GM19043 (cell line): ENCODE data around the gene CXCR3.
"Not testable (repeated sequence)": the region's sequence is repeated elsewhere in the genome, so short reads cannot be mapped to it uniquely, and the experiment has no call there.

Experiments
- ATAC-seq: cut with Tn5 transposase; IDR thresholded peaks from one replicate; pipeline ENCODE4 v1.9.1; 2021; ENCODE audit warnings: low read depth; ENCODE audit not compliant: unreplicated experiment

The CXCR3 gene

DNA sequence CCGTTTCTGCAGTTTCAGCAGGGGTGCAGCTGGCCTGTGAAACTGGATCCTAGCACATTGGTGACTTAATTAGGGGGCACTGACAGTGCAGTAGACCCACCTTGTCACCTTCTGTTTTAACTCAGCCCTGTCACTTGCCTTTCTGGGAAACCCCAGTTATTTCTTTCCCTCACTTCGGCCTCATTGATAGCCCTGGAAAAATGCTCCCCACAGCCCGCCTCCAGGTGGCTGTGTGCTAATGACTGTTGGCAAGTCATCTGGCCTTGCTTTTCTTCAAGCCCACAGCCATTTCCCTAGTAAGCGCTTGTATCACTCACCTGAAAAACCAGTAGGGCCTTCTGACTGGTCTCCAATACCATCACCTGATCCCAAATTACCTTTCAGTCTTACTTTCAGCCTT is 3.3 kb downstream of the CXCR3 start:
- no peak for ATAC-seq

DNA sequence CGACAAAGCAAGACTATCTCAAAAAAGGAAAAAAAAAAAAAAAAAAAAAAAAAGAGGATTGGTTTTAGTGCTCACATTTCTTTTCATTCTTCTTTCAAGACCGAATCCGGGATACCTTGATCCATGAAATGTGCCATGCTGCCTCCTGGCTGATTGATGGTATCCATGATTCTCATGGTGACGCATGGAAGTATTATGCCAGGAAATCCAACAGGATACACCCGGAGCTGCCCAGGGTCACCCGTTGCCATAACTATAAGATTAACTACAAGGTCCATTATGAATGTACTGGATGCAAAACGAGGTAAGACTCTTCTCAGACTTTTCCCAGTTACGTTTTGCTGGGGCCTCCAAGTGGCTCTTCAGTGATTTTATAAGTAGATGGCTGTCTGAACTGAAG is 6.1 kb downstream of the CXCR3 start:
- ATAC-seq: no peak

- not testable (repeated sequence) for ATAC-seq
These were observed 6.6 kb downstream of the CXCR3 start for GRCh38 chrX:71611736-71612135.

GRCh38 chrX:71609095-71609750 is 9.1 kb downstream of the CXCR3 start:
- no peak for ATAC-seq

DNA sequence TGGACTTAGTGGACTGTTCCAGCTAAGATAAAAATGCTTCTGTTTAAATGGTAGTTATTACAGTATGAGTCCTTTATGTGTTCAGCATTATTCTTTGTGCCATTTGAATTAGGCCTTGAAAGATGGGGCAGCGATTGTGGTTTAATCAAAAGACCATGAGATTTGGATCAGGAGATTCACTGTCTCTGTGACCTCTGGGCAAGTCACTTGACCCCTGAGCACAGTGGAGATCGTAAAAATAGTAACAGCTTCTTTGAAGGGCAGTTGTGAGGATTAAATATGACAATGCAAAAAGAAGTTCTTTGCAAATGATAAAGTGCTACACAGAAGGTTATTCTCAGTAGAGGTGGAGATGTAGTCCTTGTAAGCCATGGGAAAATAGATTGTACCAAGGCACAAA is 10.8 kb downstream of the CXCR3 start:
- no peak for ATAC-seq

DNA sequence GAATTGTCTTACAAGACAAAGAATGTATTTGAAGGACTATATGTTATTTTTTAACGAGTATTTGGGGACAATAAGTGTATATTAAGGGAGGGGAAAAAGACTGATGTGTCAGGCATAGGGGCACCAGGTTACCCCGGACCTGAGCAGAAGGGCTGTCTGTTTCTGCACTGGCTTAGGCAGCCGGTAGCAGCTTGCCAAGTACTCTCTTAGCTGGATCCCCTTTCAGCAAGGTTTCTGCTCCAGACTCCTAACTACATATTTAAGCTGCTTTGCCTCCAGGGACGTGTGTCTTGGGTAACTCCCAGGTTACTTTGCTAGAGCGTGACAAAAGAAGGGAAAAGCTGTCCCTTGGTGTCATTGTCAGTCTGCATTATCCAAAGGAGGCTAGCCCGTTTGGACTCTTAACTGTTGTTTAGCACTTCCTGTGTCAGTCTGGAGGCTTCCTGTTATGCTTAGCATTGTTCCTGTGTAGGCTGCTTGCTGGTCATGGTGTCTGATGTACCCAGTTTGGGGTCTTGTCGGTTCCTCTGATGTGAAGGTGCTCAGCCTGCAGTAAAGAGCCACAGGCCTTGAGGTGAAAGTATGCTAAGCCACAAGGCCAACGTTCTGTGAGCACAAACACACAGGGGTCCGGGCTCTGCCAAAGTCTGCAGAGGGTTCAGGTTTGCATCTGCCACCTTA is 11.6 kb downstream of the CXCR3 start:
- no peak for ATAC-seq

DNA sequence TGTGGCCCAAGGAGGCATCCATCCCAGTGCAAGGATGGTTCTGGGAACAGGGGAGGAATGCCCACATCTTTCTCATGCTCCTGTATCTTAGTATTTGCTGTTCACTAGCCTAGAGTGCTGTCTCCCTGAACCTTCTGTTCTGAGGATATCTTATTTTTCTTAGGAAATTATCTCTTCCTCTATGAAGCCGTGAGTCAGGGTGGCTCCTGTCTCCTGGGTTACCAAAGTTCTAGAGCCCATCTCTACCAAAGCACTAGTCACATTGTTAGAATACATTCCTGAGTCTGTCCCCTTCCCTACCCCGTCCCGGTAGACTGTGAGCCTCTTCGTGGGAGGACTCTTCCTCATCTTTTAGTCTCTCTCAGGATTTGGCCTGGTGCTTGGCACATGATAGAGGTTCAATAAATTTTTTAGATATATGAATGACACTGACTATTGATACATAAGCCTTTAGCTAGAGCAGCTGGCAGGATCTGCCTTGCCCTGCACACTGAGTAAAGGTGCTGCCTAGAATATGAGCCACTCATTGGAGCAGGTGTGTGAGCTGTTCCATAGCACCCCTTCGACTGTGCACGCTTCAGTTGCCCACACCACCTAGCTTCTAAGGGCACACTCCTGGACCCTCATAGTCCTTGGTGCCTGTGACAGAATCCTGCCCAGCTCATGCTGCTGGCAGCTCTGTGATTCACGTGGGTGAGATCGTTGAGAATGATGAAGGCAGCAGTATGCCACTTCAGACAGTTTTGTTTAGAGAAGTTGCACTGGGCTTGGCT is 13.3 kb downstream of the CXCR3 start:
- ATAC-seq: no peak

- ATAC-seq: no peak
These were observed 14.2 kb downstream of the CXCR3 start for GRCh38 chrX:71604141-71604540.

- ATAC-seq: no peak
These were observed 14.7 kb downstream of the CXCR3 start for GRCh38 chrX:71603618-71604017.

DNA sequence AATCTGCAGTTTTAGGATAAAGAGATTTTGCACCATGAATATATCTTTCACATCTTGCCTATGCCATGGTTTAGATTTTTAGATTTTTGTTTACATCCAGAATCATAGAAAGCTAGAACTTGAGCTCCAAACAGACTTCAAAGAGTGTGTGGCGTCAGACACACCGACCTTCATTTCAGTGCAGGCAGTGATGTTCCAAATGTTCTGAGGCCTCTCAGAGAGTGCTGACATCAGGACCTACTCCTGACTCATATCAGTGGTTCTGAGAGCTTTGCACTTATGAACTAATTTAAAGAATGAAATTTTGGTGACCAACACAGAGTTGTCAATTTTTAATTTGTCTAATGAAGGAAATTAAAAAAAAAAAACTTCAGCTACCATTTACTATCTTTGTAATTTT is 18.3 kb downstream of the CXCR3 start:
- ATAC-seq: no peak

- ATAC-seq: not testable (repeated sequence)
These were observed 25.1 kb downstream of the CXCR3 start for GRCh38 chrX:71593210-71593609.

DNA sequence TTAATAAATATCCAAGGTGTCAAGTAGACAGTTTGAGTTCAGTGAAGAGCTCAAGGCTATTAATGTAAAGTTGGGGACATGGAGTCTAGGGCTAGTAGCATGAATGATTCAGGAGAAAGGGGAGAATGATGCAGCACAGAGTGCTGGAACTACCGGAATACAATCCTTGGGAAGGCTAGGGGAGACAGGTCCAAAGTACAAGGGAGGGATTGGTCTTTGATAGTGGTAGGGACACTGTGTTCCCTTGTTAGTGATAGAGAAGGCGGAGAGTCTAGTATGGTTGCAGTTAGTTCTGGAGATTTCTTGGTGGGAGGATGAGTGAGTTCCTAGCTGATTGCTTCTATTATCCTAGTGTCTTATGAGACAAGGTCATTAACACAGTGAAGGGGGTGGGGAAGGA is 31.4 kb downstream of the CXCR3 start:
- no peak for ATAC-seq

DNA sequence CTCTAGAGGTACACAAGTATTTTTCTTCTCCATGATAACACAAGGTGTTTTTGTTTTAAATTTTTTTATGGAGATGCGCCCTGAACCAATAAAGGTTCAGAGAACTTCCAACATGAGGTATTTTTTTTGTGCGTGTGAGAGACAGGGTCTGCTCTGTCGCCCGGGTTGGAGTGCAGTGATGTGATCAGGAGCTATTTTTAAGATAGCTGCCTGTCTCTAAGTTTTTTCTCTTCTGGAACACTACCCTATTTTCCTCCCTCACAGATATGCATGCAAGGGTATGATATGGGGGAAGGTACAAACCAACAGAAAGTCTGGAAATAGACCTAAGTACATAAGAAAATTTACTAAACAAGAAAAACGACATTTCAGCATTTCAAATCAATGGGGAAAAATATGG is 37.1 kb downstream of the CXCR3 start:
- ATAC-seq: no peak

GRCh38 chrX:71579990-71580380 is 38.3 kb downstream of the CXCR3 start:
- no peak for ATAC-seq

GRCh38 chrX:71579136-71579989 is 38.9 kb downstream of the CXCR3 start:
- ATAC-seq: no peak

DNA sequence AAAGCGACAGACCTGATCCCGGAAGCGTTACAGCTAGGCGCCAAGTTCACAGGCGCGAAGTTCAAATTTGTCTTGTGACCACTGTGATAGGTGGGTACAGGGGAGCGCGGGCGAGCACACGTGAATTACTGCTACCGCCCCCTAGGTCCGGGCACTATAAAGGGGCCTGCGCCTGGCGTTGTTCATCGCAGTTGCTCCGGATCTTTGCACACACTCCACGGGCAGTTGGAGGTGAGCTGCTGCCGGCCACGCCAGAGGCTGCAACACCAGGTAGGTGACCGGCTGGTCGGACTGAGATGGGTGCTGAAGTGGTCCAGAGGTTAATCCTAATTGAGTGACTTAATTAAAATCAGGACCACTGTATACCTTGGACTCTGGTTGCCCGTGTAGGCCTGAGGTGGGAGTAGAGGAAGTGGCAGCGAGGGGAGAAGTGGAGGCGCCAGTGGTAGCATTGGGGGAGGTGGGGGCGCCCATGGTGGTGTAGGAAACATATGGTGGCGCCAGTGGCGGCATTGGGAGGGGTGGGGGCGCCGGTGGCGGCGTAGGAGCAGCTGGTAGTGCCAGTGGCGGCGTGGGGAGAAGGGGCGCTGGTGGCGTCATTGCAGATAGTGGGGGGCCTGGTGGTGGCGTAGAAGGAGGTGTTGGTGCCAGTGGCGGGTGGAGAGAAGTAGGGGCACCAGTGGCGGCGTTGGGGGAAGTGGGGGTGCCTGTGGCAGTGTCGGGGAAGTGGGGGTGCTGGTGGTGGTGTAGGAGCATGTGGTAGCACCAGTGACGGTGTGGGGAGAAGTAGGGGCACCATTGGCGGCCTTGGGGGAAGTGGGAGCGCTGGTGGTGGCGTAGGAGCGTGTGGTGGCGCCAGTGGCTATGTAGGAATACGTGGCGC is 39.8 kb downstream of the CXCR3 start, which contains the start of gene GCNA:
GCNA (plus strand) TSS at position 185 of the 883 bp plus-strand sequence. CDS start 2,385 bp downstream, outside the sequence.
- ATAC-seq: no peak

GRCh38 chrX:71577682-71578081 is 40.6 kb downstream of the CXCR3 start:
- ATAC-seq: no peak

GRCh38 chrX:71573590-71573989 is 44.7 kb downstream of the CXCR3 start:
- no peak for ATAC-seq

DNA sequence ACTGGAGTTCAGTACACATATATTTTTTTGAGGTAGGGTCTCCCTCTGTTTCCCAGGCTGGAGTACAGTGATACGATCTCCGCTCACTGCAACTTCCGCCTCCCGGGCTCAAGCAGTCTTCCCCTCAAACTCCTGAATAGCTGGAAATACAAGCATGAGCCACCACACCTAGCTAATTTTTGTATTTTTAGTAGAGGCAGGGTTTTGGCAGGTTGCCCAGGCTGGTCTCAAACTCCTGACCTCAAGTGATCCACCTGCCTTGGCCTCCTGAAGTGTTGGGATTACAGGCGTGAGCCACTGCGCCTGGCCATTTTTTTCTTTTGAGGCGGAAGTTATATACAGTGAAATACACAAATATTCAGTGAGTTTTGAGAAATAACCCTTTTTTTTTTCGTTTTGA is 46.9 kb downstream of the CXCR3 start:
- not testable (repeated sequence) for ATAC-seq
